IPS-11a (cell line): ENCODE data around the gene OR2T8.

Experiments used
- H3K4me3 ChIP-seq: one replicate; pipeline ENCODE4 v1.5.1; 2013; ENCODE audit warnings: low read depth, low read length, control low read depth

OR2T8 gene

GRCh38 chr1:247961791-247962190, 41.7 kb downstream of the OR2T8 start:
- H3K4me3 ChIP-seq: no peak overlapping the region

- no peak overlapping the region for H3K4me3 ChIP-seq
Measured at GRCh38 chr1:247962911-247963588, 43.0 kb downstream of the OR2T8 start.

- no peak within 1 kb of the TSS for H3K4me3 ChIP-seq
Measured at GRCh38 chr1:247964933-247965332, 44.9 kb downstream of the OR2T8 start, which contains the start of gene OR2AK2. Gene OR2AK2 (plus strand): TSS chr1:247965233. CDS start chr1:247965377, 144 bp downstream.

GRCh38 chr1:247966532-247967204, 46.6 kb downstream of the OR2T8 start:
- H3K4me3 ChIP-seq: no peak overlapping the region
